SK-N-SH (cell line): ENCODE data around the gene ZDHHC8. TPM values are rescaled to one million over a fixed set of nuclear protein-coding genes. Genes with fewer than 3 reads are reported as not detected.

ENCODE experiments used
- CTCF ChIA-PET: fragments of 300-600, 350-600 bp; formaldehyde crosslinking; extraction: SDS; loops from one replicate; lab custom pipeline; 2021; lab: Yijun Ruan, JAX
- POLR2A ChIA-PET: fragments of 350-600 bp; sonication (Branson Sonifier 250); formaldehyde crosslinking; extraction: SDS; loops from one replicate; lab custom pipeline; 2020; ENCODE audit warnings: antibody characterized with exemption, inconsistent platforms; lab: Yijun Ruan, JAX
- DNase-seq: peaks from one replicate; pipeline ENCODE4 v3.0.0; 2012
- H2AFZ ChIP-seq: fragments of 200-600 bp; sonication (generic); 2 replicates; pipeline ENCODE4 v1.8.1; 2016; ENCODE audit warnings: antibody characterized with exemption, mild to moderate bottlenecking, low read depth
- H3F3A ChIP-seq: fragments of 200-600 bp; sonication (generic); replicated peaks from 2 replicates; pipeline ENCODE3; 2016; ENCODE audit warnings: antibody characterized with exemption, mild to moderate bottlenecking; ENCODE audit not compliant: insufficient read depth
- H3K27ac ChIP-seq, 2 experiments: fragments of 200-500 bp in 1 of 2; fragments of 200-600 bp in 1 of 2; sonication (Bioruptor generic) in 1 of 2; sonication (generic), shearing (Covaris generic) in 1 of 2; 2 replicates each; pipeline versions ENCODE4 v1.5.1 to v1.6.1; 2014 to 2016; ENCODE audit warnings: low read depth in 2 of 2, inconsistent platforms in 1 of 2, low read length in 1 of 2, mild to moderate bottlenecking in 1 of 2, mixed read lengths in 1 of 2
- H3K27me3 ChIP-seq: fragments of 200-600 bp; sonication (generic), shearing (Covaris generic); 2 replicates; pipeline ENCODE4 v1.6.1; 2016; ENCODE audit warnings: mixed run types; ENCODE audit not compliant: insufficient read depth
- H3K36me3 ChIP-seq, 2 experiments: fragments of 200-500 bp in 1 of 2; fragments of 200-600 bp in 1 of 2; sonication (Bioruptor generic) in 1 of 2; sonication (generic) in 1 of 2; replicated peaks in 1 of 2; 2 replicates each; pipeline versions ENCODE3 to v1.5.1; 2014 to 2016; ENCODE audit warnings: low read length in 1 of 2, mild to moderate bottlenecking in 1 of 2; ENCODE audit not compliant: insufficient read depth in 2 of 2, control insufficient read depth in 1 of 2
- H3K4me1 ChIP-seq, 2 experiments: fragments of 200-500 bp in 1 of 2; fragments of 200-600 bp in 1 of 2; sonication (Bioruptor generic) in 1 of 2; sonication (generic), shearing (Covaris generic) in 1 of 2; 2 replicates each; pipeline versions ENCODE4 v1.5.1 to v1.6.1; 2014 to 2016; ENCODE audit warnings: low read depth in 1 of 2, low read length in 1 of 2, mixed run types in 1 of 2; ENCODE audit not compliant: insufficient read depth in 2 of 2, control insufficient read depth in 1 of 2
- H3K4me2 ChIP-seq: fragments of 200-600 bp; sonication (generic), shearing (Covaris generic); 2 replicates; pipeline ENCODE4 v1.6.1; 2017; ENCODE audit warnings: mixed run types
- H3K4me3 ChIP-seq, 2 experiments: fragments of 200-500 bp in 1 of 2; fragments of 200-600 bp in 1 of 2; sonication (Bioruptor generic) in 1 of 2; sonication (generic), shearing (Covaris generic) in 1 of 2; 2 replicates each; pipeline versions ENCODE4 v1.5.1 to v1.8.1; 2014 to 2016; ENCODE audit warnings: low read depth in 2 of 2, inconsistent platforms in 1 of 2, low read length in 1 of 2, mild to moderate bottlenecking in 1 of 2, mixed read lengths in 1 of 2, moderate library complexity in 1 of 2
- H3K79me2 ChIP-seq: fragments of 200-600 bp; sonication (generic); 2 replicates; pipeline ENCODE4 v1.8.1; 2017; ENCODE audit warnings: mild to moderate bottlenecking; ENCODE audit not compliant: insufficient read depth
- H3K9ac ChIP-seq: fragments of 200-600 bp; sonication (generic); 2 replicates; pipeline ENCODE4 v1.6.1; 2017; ENCODE audit warnings: mixed run types
- H3K9me2 ChIP-seq: fragments of 200-600 bp; sonication (generic); 2 replicates; pipeline ENCODE4 v1.6.1; 2017; ENCODE audit warnings: mixed run types
- H3K9me3 ChIP-seq: fragments of 200-600 bp; sonication (generic); 2 replicates; pipeline ENCODE4 v1.6.1; 2017; ENCODE audit warnings: mixed run types, mild to moderate bottlenecking, moderate library complexity
- H4K20me1 ChIP-seq: fragments of 200-600 bp; sonication (generic); 2 replicates; pipeline ENCODE4 v1.6.1; 2017; ENCODE audit warnings: mild to moderate bottlenecking, mixed run types; ENCODE audit not compliant: insufficient read depth
- CHD2 ChIP-seq: fragments of 150-350 bp; IDR thresholded peaks from 2 replicates; pipeline ENCODE4 v1.6.1; 2018; ENCODE audit warnings: low read length; ENCODE audit not compliant: partially characterized antibody
- EP300 ChIP-seq, 2 experiments: IDR thresholded peaks; 2 replicates each; pipeline versions ENCODE4 v1.4.0 to v1.6.1; 2012; ENCODE audit warnings: borderline replicate concordance in 1 of 2, low read depth in 1 of 2, low read length in 1 of 2
- FOSL2 ChIP-seq: IDR thresholded peaks from 2 replicates; pipeline ENCODE4 v1.4.0; 2012; ENCODE audit warnings: low read depth, mild to moderate bottlenecking, moderate library complexity, borderline replicate concordance
- FOXJ3 ChIP-seq: sonication (generic); formaldehyde crosslinking; IDR thresholded peaks from 2 replicates; pipeline ENCODE4 v1.5.1; 2020; ENCODE audit warnings: mild to moderate bottlenecking, missing genetic modification reagents
- GABPA ChIP-seq: IDR thresholded peaks from 2 replicates; pipeline ENCODE4 v1.4.0; 2012; ENCODE audit warnings: low read depth, mild to moderate bottlenecking
- GATA2 ChIP-seq: sonication (generic); formaldehyde crosslinking; IDR thresholded peaks from 2 replicates; pipeline ENCODE4 v1.5.0; 2020; ENCODE audit warnings: mild to moderate bottlenecking, missing genetic modification reagents
- JUND ChIP-seq: IDR thresholded peaks from 2 replicates; pipeline ENCODE4 v1.4.0; 2012
- MEF2A ChIP-seq: IDR thresholded peaks from 2 replicates; pipeline ENCODE4 v1.4.0; 2012; ENCODE audit warnings: low read depth, borderline replicate concordance
- NFIC ChIP-seq: IDR thresholded peaks from 2 replicates; pipeline ENCODE4 v1.4.0; 2012; ENCODE audit warnings: borderline replicate concordance
- RCOR1 ChIP-seq: fragments of 150-350 bp; IDR thresholded peaks from 2 replicates; pipeline ENCODE4 v1.6.1; 2017; ENCODE audit warnings: antibody characterized with exemption, low read length
- SIN3A ChIP-seq: IDR thresholded peaks from 2 replicates; pipeline ENCODE4 v1.6.1; 2012; ENCODE audit warnings: low read depth, mild to moderate bottlenecking, low read length, moderate library complexity, borderline replicate concordance
- SMC3 ChIP-seq: IDR thresholded peaks from 2 replicates; pipeline ENCODE4 v1.6.1; 2012; ENCODE audit warnings: low read depth, low read length, improper control_type of control experiment
- WGBS: methylation state at CpG from one replicate; pipeline ENCODE4 v1.1.6; 2017; ENCODE audit warnings: low lambda C conversion rate; 5-methylcytosine and 5-hydroxymethylcytosine counted together
- polyA plus RNA-seq, 3 experiments: library from polyadenylated mRNA; depleted of rRNA; stranded (reverse); fragments of >200 nt; gene quantifications; 2 replicates each; pipeline ENCODE4 v1.2.3, GENCODE V29; 2012
- TF ChIP-seq, protein P1 (sequence below): IDR thresholded peaks from 2 replicates; pipeline ENCODE4 v1.4.0; 2012; ENCODE audit warnings: low read depth, borderline replicate concordance
- TF ChIP-seq, protein P2 (sequence below): IDR thresholded peaks from 2 replicates; pipeline ENCODE4 v1.4.0; 2012; ENCODE audit warnings: low read depth
- TF ChIP-seq, protein P3 (sequence below): IDR thresholded peaks from 2 replicates; pipeline ENCODE4; 2012
- TF ChIP-seq, protein P4 (sequence below): IDR thresholded peaks from 2 replicates; pipeline ENCODE4 v1.4.0; 2012; ENCODE audit warnings: low read depth, borderline replicate concordance
- TF ChIP-seq, protein P5 (sequence below): fragments of 150-350 bp; IDR thresholded peaks from 2 replicates; pipeline ENCODE4 v1.6.1; 2016; ENCODE audit warnings: mild to moderate bottlenecking, low read depth, low read length
- TF ChIP-seq, protein P6 (sequence below): fragments of 150-350 bp; IDR thresholded peaks from 2 replicates; pipeline ENCODE4 v1.6.1; 2017; ENCODE audit warnings: antibody characterized with exemption, low read length, low read depth, borderline replicate concordance

ZDHHC8 gene
- polyA plus RNA-seq, 1 of the 3 experiments (the other 2 are of a cell fraction): 65.3 TPM

DNA sequence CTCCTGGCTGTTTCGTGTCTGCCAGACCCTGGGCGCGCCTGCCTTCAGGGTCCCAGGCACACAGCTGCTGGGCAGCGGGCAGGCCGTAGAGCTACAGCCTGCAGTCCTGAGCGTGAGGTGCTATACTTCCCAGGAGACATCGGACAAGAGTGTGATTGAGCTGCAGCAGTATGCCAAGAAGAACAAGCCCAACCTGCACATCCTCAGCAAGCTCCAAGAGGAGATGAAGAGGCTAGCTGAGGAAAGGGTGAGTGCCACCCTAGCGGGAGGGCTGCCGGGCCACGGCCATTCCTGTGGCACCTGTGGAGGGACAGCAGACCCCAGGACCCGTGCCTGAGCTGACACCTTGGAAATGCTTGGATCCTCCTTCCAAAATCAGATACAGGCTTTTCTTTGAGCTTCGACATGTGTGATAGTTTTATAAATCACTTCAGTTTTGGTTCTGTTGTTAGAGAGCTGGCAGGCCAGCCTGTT, 22.8 kb upstream of the ZDHHC8 start:
- TF ChIP-seq JUND: no peak
- no peak for TF ChIP-seq CHD2
- Histone ChIP-seq H3F3A (peaks cover 16% of the 10 kb centered on the region), H3K4me2 (no peak overlapping the region), H2AFZ (no peak overlapping the region), H4K20me1 (peaks cover 21% of the 10 kb centered on the region; the same call in 1 of the 2 replicates), H3K4me1 (no peaks in the 10 kb centered on the region; a peak in 1 of 4 replicates), H3K79me2 (peaks cover 15% of the 10 kb centered on the region), H3K36me3 (peaks cover 20 to 91% of the 10 kb centered on the region in 2 experiments), H3K27ac (no peak overlapping the region; a peak in 1 of 4 replicates), H3K9me3 (no peaks in the 10 kb centered on the region), H3K9me2 (no peaks in the 10 kb centered on the region), H3K27me3 (no peaks in the 10 kb centered on the region), H3K9ac (no peak overlapping the region), H3K4me3 (no peak overlapping the region)
- no peak for DNase-seq
- ChIA-PET CTCF (interaction anchor here (0.8 to 1.2 kb wide), 3 partner anchors 8 to 21 kb away, joined by 3 read pairs; no protein-coding TSS in a partner anchor), POLR2A (no interaction called here)
- 93% methylated on average over 5 of the region's 12 CpGs for whole genome bisulfite sequencing

DNA sequence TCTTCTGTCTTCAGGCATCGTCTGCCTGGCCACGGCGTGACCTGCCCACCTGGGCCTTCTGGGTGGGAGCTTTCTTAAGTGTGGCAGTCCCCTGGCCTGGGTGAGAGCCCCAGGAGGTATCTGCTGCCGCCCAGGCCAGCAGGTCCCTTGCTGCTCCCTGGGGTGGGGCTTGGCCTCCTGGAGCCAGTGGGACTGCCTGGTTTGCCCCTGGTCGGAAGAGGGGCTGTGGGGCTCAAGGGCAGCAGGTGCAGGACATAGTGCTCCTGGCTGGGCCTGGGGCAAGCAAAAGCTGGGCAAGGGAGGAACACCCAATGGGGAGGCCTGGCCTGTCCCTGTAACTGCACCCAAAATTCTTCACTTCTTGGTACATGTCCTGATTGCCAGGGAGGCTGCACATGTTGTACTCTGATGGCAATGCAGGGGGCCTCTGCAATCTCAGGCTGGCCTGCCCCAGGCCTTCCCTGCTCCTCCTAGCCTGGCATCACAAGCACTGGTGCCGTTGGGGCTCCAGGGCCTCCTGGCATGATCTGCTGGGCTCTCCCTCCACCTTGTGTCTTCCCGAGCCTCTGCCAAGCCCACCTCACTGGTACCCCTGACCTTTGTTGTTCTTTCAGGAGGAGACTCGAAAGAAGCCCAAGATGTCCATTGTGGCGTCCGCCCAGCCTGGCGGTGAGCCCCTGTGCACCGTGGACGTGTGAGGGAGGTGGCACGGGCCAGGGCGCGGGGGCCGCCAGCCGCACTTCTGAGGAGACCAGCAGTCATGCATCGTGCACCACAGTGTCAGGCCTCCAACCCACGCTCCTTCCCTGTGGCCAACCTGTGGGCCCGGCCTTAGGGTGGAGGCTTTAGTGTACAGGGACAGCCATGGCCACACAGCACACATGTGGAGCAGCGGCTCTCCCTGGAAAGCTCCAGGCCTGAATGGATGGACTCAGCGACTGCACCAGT, 21.9 kb upstream of the ZDHHC8 start:
- WGBS: 95% methylated on average over 10 of the region's 23 CpGs

More for the DNA sequence above, 21.9 kb upstream of the ZDHHC8 start:
- Histone ChIP-seq H3K36me3 (peaks cover 20 to 94% of the 10 kb centered on the region in 2 experiments), H3K9me3 (no peaks in the 10 kb centered on the region), H4K20me1 (peaks cover 19% of the 10 kb centered on the region; the same call in 1 of the 2 replicates), H3K4me3 (no peak overlapping the region), H3K4me2 (no peak overlapping the region), H3K4me1 (no peaks in the 10 kb centered on the region; a peak in 1 of 4 replicates), H2AFZ (no peak overlapping the region), H3F3A (peaks cover 16% of the 10 kb centered on the region), H3K27me3 (no peaks in the 10 kb centered on the region), H3K79me2 (peaks cover 14% of the 10 kb centered on the region), H3K9me2 (no peaks in the 10 kb centered on the region), H3K27ac (no peak overlapping the region; a peak in 1 of 4 replicates), H3K9ac (no peak overlapping the region)
- no peak for DNase-seq
- TF ChIP-seq NFIC (no peak), RCOR1 (no peak), SIN3A (no peak), MEF2A (no peak), GABPA (no peak), FOSL2 (no peak), SMC3 (no peak), GATA2 (CRISPR knock-in tag) (no peak), FOXJ3 (no peak), EP300 (IDR thresholded peaks at IDR 0.05; ENCODE audit: borderline replicate concordance in 1 of 2, low read depth in 1 of 2, low read length in 1 of 2) (no peak)
- TF ChIP-seq, protein P1, sequence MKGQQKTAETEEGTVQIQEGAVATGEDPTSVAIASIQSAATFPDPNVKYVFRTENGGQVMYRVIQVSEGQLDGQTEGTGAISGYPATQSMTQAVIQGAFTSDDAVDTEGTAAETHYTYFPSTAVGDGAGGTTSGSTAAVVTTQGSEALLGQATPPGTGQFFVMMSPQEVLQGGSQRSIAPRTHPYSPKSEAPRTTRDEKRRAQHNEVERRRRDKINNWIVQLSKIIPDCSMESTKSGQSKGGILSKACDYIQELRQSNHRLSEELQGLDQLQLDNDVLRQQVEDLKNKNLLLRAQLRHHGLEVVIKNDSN: no peak
- TF ChIP-seq, protein P2, sequence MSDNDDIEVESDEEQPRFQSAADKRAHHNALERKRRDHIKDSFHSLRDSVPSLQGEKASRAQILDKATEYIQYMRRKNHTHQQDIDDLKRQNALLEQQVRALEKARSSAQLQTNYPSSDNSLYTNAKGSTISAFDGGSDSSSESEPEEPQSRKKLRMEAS: no peak
- TF ChIP-seq, protein P3, sequence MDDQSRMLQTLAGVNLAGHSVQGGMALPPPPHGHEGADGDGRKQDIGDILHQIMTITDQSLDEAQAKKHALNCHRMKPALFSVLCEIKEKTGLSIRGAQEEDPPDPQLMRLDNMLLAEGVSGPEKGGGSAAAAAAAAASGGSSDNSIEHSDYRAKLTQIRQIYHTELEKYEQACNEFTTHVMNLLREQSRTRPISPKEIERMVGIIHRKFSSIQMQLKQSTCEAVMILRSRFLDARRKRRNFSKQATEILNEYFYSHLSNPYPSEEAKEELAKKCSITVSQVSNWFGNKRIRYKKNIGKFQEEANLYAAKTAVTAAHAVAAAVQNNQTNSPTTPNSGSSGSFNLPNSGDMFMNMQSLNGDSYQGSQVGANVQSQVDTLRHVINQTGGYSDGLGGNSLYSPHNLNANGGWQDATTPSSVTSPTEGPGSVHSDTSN: no peak
- TF ChIP-seq, protein P4, sequence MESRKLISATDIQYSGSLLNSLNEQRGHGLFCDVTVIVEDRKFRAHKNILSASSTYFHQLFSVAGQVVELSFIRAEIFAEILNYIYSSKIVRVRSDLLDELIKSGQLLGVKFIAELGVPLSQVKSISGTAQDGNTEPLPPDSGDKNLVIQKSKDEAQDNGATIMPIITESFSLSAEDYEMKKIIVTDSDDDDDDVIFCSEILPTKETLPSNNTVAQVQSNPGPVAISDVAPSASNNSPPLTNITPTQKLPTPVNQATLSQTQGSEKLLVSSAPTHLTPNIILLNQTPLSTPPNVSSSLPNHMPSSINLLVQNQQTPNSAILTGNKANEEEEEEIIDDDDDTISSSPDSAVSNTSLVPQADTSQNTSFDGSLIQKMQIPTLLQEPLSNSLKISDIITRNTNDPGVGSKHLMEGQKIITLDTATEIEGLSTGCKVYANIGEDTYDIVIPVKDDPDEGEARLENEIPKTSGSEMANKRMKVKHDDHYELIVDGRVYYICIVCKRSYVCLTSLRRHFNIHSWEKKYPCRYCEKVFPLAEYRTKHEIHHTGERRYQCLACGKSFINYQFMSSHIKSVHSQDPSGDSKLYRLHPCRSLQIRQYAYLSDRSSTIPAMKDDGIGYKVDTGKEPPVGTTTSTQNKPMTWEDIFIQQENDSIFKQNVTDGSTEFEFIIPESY: no peak
- TF ChIP-seq, protein P5, sequence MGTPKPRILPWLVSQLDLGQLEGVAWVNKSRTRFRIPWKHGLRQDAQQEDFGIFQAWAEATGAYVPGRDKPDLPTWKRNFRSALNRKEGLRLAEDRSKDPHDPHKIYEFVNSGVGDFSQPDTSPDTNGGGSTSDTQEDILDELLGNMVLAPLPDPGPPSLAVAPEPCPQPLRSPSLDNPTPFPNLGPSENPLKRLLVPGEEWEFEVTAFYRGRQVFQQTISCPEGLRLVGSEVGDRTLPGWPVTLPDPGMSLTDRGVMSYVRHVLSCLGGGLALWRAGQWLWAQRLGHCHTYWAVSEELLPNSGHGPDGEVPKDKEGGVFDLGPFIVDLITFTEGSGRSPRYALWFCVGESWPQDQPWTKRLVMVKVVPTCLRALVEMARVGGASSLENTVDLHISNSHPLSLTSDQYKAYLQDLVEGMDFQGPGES: no peak
- TF ChIP-seq, protein P6, sequence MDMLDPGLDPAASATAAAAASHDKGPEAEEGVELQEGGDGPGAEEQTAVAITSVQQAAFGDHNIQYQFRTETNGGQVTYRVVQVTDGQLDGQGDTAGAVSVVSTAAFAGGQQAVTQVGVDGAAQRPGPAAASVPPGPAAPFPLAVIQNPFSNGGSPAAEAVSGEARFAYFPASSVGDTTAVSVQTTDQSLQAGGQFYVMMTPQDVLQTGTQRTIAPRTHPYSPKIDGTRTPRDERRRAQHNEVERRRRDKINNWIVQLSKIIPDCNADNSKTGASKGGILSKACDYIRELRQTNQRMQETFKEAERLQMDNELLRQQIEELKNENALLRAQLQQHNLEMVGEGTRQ: no peak
- CTCF ChIA-PET: interaction anchor here (0.8 to 1.3 kb wide), 6 partner anchors 9 to 162 kb away, joined by 3 to 4 read pairs (median 3); no protein-coding TSS in a partner anchor
- POLR2A ChIA-PET: no interaction called here
